ENCODE data around the gene WWOX.

- no peak for TF ChIP-seq CTCF (IDR thresholded peaks at IDR 0.05)
- no peak for TF ChIP-seq POLR2A (IDR thresholded peaks at IDR 0.05)
These were observed 547.6 kb downstream of the WWOX start for GRCh38 chr16:78647019-78647418.
